Right lobe of liver (tissue), 4 donors: Measurements from ENCODE around the gene DAB2.

Experiments used
- POLR2A ChIP-seq: fragments of 450-650 bp; IDR thresholded peaks from one replicate; pipeline ENCODE4 v1.6.1; 2017; ENCODE audit warnings: antibody characterized with exemption, mild to moderate bottlenecking
- TF ChIP-seq, protein P1 (sequence below), 4 donors: fragments of 200-600 bp in 3 of 4; fragments of 450-650 bp in 1 of 4; IDR thresholded peaks; one replicate each; pipeline versions ENCODE4 v1.5.1 to v1.8.0; 2016 to 2022; ENCODE audit warnings: antibody characterized with exemption in 4 of 4, mild to moderate bottlenecking in 2 of 4
- donor health status: DM: no; HTN: no; CAD: no.
- donor health status: DM: no; HTN: no; CAD: no.
- donor health status: DM: no; HTN: yes; CAD: no.

- TF ChIP-seq POLR2A, result peak; percentile 78
- TF ChIP-seq, protein P1, sequence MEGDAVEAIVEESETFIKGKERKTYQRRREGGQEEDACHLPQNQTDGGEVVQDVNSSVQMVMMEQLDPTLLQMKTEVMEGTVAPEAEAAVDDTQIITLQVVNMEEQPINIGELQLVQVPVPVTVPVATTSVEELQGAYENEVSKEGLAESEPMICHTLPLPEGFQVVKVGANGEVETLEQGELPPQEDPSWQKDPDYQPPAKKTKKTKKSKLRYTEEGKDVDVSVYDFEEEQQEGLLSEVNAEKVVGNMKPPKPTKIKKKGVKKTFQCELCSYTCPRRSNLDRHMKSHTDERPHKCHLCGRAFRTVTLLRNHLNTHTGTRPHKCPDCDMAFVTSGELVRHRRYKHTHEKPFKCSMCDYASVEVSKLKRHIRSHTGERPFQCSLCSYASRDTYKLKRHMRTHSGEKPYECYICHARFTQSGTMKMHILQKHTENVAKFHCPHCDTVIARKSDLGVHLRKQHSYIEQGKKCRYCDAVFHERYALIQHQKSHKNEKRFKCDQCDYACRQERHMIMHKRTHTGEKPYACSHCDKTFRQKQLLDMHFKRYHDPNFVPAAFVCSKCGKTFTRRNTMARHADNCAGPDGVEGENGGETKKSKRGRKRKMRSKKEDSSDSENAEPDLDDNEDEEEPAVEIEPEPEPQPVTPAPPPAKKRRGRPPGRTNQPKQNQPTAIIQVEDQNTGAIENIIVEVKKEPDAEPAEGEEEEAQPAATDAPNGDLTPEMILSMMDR (IDR thresholded peaks at IDR 0.05), result peak; percentile 34 to 40 (median 36)
Measured at GRCh38 chr5:39424736-39425637, at the start of gene DAB2.
